PC-9 (cell line): ENCODE data around the gene OSCP1. TPM values are rescaled to one million over a fixed set of nuclear protein-coding genes. Genes with fewer than 3 reads are reported as not detected.
A peak's percentile ranks its signal among the peaks of the same experiment; 100 is the strongest.

Experiments
- BruUV-seq: library from RNA; stranded (reverse); fragments of 400-500 nt; replicated peaks from 2 replicates; lab custom pipeline; 2021; lab: Mats Ljungman, UMichigan
- CTCF ChIA-PET: fragments of 300-600 bp; sonication (Branson Sonifier 250); formaldehyde crosslinking; loops from one replicate; lab custom pipeline; 2022; ENCODE audit warnings: antibody characterized with exemption; lab: Charles Lee
- POLR2A ChIA-PET: fragments of 300-600 bp; sonication (Branson Sonifier 250); formaldehyde crosslinking; loops from one replicate; lab custom pipeline; 2022; ENCODE audit warnings: antibody characterized with exemption; ENCODE audit not compliant: unreplicated experiment; lab: Charles Lee
- DNase-seq, 2 experiments: peaks; one replicate each; pipeline versions ENCODE4 v3.0.0 to v3.0.0-alpha.2; 2015 to 2022; ENCODE audit warnings: mixed read lengths in 1 of 2
- H2AFZ ChIP-seq: fragments of 200-600 bp; sonication (generic); 2 replicates; pipeline ENCODE4 v1.8.1; 2017; ENCODE audit warnings: antibody characterized with exemption
- H3F3A ChIP-seq: fragments of 200-600 bp; sonication (generic); 2 replicates; pipeline ENCODE4 v1.8.1; 2017; ENCODE audit warnings: antibody characterized with exemption, mild to moderate bottlenecking, low read depth; ENCODE audit not compliant: insufficient read depth
- H3K27ac ChIP-seq: fragments of 200-600 bp; sonication (generic); 2 replicates; pipeline ENCODE4 v1.6.1; 2016; ENCODE audit warnings: mixed run types
- H3K27me3 ChIP-seq: fragments of 200-600 bp; sonication (generic); 2 replicates; pipeline ENCODE4 v1.6.1; 2016; ENCODE audit warnings: low read depth, mixed run types; ENCODE audit not compliant: insufficient read depth
- H3K36me3 ChIP-seq: fragments of 200-600 bp; sonication (generic); 2 replicates; pipeline ENCODE4 v1.6.1; 2016; ENCODE audit warnings: low read depth, mixed run types
- H3K4me1 ChIP-seq: fragments of 200-600 bp; sonication (generic); replicated peaks from 2 replicates; pipeline ENCODE4 v1.6.1; 2016; ENCODE audit warnings: mixed run types; ENCODE audit not compliant: insufficient read depth
- H3K4me2 ChIP-seq: fragments of 200-600 bp; sonication (generic); 2 replicates; pipeline ENCODE4 v1.6.1; 2017; ENCODE audit warnings: mixed run types
- H3K4me3 ChIP-seq: fragments of 200-600 bp; sonication (generic); 2 replicates; pipeline ENCODE4 v1.6.1; 2016; ENCODE audit warnings: mixed run types
- H3K79me2 ChIP-seq: fragments of 200-600 bp; sonication (generic); 2 replicates; pipeline ENCODE4 v1.6.1; 2017; ENCODE audit warnings: low read depth, mixed run types
- H3K9me2 ChIP-seq: fragments of 200-600 bp; sonication (generic); 2 replicates; pipeline ENCODE4 v1.8.1; 2017; ENCODE audit warnings: mild to moderate bottlenecking; ENCODE audit not compliant: insufficient read depth
- H3K9me3 ChIP-seq: fragments of 200-600 bp; sonication (generic); 2 replicates; pipeline ENCODE4 v1.8.1; 2016; ENCODE audit warnings: low read depth; ENCODE audit not compliant: insufficient read depth
- H4K20me1 ChIP-seq: fragments of 200-600 bp; sonication (generic); 2 replicates; pipeline ENCODE4 v1.8.1; 2017; ENCODE audit not compliant: insufficient read depth
- CTCF ChIP-seq: fragments of 200-600 bp; sonication (generic); conservative IDR thresholded peaks from 2 replicates; pipeline ENCODE4 v1.6.1; 2017; ENCODE audit warnings: mixed run types, antibody characterized with exemption, mild to moderate bottlenecking, moderate library complexity
- EZH2 ChIP-seq: fragments of 200-600 bp; sonication (generic); IDR thresholded peaks from 2 replicates; pipeline ENCODE4 v1.8.0; 2017; ENCODE audit warnings: antibody characterized with exemption, low read depth
- intact Hi-C: fragments of 100-400 bp; cut with micrococcal nuclease; formaldehyde crosslinking; loops from one replicate; pipeline ENCODE4 v1.10.0; 2022; ENCODE audit not compliant: unreplicated experiment
- total RNA-seq: library from RNA; stranded (reverse); gene quantifications from 2 replicates; pipeline ENCODE4 v1.2.3, GENCODE V29; 2021

The OSCP1 gene
- total RNA-seq, 1 experiment from 2014 or later, result 25.7 TPM

GRCh38 chr1:36387141-36387949 lies 62.9 kb downstream of the OSCP1 start:
- Histone ChIP-seq H3K27ac (peak overlapping the region; percentile 99), H4K20me1 (peaks cover 25% of the 10 kb centered on the region), H3K4me1 (peaks cover 33% of the 10 kb centered on the region), H3K4me2 (peak overlapping the region; percentile 91), H3K4me3 (peak overlapping the region; percentile 65; the same call in 1 of the 2 replicates), H3F3A (peaks cover 47% of the 10 kb centered on the region), H2AFZ (no peak overlapping the region), H3K79me2 (peaks cover 31% of the 10 kb centered on the region), H3K27me3 (no peaks in the 10 kb centered on the region), H3K9me2 (no peaks in the 10 kb centered on the region), H3K9me3 (no peaks in the 10 kb centered on the region), H3K36me3 (0 out of 2 replicates have a peak, but pooled peaks cover 4% of the 10 kb centered on the region)
- ChIA-PET POLR2A (interaction anchor here (0.5 to 1.4 kb wide), 7 partner anchors 9 to 220 kb away, joined by 3 to 13 read pairs (median 7); partner anchors contain the start of genes OSCP1 and SH3D21), CTCF (interaction anchor here (0.5 to 2.1 kb wide), 7 partner anchors 11 to 81 kb away, joined by 3 to 16 read pairs (median 5); partner anchors contain the start of genes LSM10 and SH3D21)
- intact Hi-C loops, result loop anchor here (1.0 to 10.0 kb wide), 3 partner anchors 33 to 1090 kb away; partner anchors contain the start of gene SH3D21
- no TSS peak for BruUV-seq
- no peak for DNase-seq
- no peak for TF ChIP-seq CTCF
- no peak for TF ChIP-seq EZH2

GRCh38 chr1:36386265-36387140 lies 63.7 kb downstream of the OSCP1 start:
- peak overlapping the region; percentile 91 for H3K4me2 ChIP-seq
- H3K27me3 ChIP-seq, result no peaks in the 10 kb centered on the region
- DNase-seq, result peak; percentile 98 to 99
- no peak overlapping the region for H2AFZ ChIP-seq
- H3K36me3 ChIP-seq, result 0 out of 2 replicates have a peak, but pooled peaks cover 7% of the 10 kb centered on the region
- H3K27ac ChIP-seq, result peak overlapping the region; percentile 99
- H3K9me2 ChIP-seq, result no peaks in the 10 kb centered on the region
- peaks cover 33% of the 10 kb centered on the region for H3K4me1 ChIP-seq
- peak overlapping the region; percentile 65 for H3K4me3 ChIP-seq
- H4K20me1 ChIP-seq, result peaks cover 33% of the 10 kb centered on the region
- POLR2A ChIA-PET, result interaction anchor here (0.5 to 1.4 kb wide), 10 partner anchors 10 to 1093 kb away, joined by 3 to 13 read pairs (median 6); partner anchors contain the start of genes OSCP1 and SH3D21
- CTCF ChIA-PET, result interaction anchor here (0.5 to 2.1 kb wide), 7 partner anchors 12 to 80 kb away, joined by 3 to 16 read pairs (median 4); partner anchors contain the start of genes LSM10 and SH3D21
- TF ChIP-seq EZH2 (no peak), CTCF (no peak)
- peaks cover 39% of the 10 kb centered on the region for H3K79me2 ChIP-seq
- TSS peak; percentile 59 for BruUV-seq
- no peaks in the 10 kb centered on the region for H3K9me3 ChIP-seq
- H3F3A ChIP-seq, result peaks cover 47% of the 10 kb centered on the region
- intact Hi-C loops, result loop anchor here (1.0 to 10.0 kb wide), 7 partner anchors 11 to 1091 kb away; partner anchors contain the start of genes LSM10 and SH3D21
